Measurements from ENCODE around the gene CHN1.

The CHN1 gene

DNA sequence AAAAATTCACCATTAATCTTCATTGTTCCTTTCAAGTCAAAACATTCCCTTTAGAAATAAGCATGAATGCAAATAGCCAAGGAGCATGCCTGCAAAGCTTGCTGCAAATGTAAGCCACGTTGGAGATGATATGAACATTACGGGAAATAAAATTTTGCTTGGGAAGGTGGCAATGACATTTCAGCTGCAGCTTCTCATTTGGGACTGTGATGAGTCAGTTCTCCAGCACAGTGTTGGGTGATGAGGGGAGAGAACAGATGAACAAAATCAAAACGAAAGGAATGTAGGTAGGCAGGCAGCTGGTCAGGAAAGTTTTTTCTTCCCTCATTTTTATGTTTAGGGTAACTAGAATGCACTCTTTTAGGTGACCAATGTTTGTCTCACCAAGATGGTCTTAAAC lies 175.6 kb downstream of the CHN1 start:
- H2BK120ac ChIP-seq (ENCODE audit: low read depth, low read length): no peak overlapping the region
- no peak for DNase-seq
- H3K4me1 ChIP-seq (ENCODE audit: control insufficient read depth, low read depth, low read length): peaks cover 8% of the 10 kb centered on the region
- no peak overlapping the region for H3K18ac ChIP-seq (ENCODE audit: low read length)
- no peaks in the 10 kb centered on the region for H3K36me3 ChIP-seq (ENCODE audit: control insufficient read depth, insufficient read depth, low read length)
- H3K27me3 ChIP-seq (ENCODE audit: insufficient read depth, low read length, poor library complexity): no peaks in the 10 kb centered on the region
- H2BK5ac ChIP-seq (ENCODE audit: low read length): no peak overlapping the region
- no peak overlapping the region for H2AK5ac ChIP-seq (ENCODE audit: low read length)
- no peaks in the 10 kb centered on the region for H3K79me1 ChIP-seq (ENCODE audit: low read length)
- no peak overlapping the region for H3K4ac ChIP-seq (ENCODE audit: low read depth, low read length)
- no CpG with 5 or more reads among the region's 3 CpGs for WGBS (ENCODE audit: extremely low coverage, insufficient coverage, low lambda C conversion rate)
- H4K5ac ChIP-seq (ENCODE audit: low read length): no peak overlapping the region
- H3K9ac ChIP-seq (ENCODE audit: low read length): no peak overlapping the region
- no peak overlapping the region for H3K4me3 ChIP-seq (ENCODE audit: low read length)
- H2BK15ac ChIP-seq (replicated peaks; ENCODE audit: low read depth): no peak overlapping the region
- no peak overlapping the region for H3K23ac ChIP-seq (ENCODE audit: low read length)
- no peaks in the 10 kb centered on the region for H3K79me2 ChIP-seq (ENCODE audit: control insufficient read depth, insufficient read depth, low read length)
- H3K56ac ChIP-seq (ENCODE audit: low read length): no peak overlapping the region
- H3K27ac ChIP-seq (ENCODE audit: low read depth, low read length): no peak overlapping the region
- H3K4me2 ChIP-seq (ENCODE audit: low read length): no peak overlapping the region
- H4K8ac ChIP-seq (ENCODE audit: low read depth, low read length): no peak overlapping the region

DNA sequence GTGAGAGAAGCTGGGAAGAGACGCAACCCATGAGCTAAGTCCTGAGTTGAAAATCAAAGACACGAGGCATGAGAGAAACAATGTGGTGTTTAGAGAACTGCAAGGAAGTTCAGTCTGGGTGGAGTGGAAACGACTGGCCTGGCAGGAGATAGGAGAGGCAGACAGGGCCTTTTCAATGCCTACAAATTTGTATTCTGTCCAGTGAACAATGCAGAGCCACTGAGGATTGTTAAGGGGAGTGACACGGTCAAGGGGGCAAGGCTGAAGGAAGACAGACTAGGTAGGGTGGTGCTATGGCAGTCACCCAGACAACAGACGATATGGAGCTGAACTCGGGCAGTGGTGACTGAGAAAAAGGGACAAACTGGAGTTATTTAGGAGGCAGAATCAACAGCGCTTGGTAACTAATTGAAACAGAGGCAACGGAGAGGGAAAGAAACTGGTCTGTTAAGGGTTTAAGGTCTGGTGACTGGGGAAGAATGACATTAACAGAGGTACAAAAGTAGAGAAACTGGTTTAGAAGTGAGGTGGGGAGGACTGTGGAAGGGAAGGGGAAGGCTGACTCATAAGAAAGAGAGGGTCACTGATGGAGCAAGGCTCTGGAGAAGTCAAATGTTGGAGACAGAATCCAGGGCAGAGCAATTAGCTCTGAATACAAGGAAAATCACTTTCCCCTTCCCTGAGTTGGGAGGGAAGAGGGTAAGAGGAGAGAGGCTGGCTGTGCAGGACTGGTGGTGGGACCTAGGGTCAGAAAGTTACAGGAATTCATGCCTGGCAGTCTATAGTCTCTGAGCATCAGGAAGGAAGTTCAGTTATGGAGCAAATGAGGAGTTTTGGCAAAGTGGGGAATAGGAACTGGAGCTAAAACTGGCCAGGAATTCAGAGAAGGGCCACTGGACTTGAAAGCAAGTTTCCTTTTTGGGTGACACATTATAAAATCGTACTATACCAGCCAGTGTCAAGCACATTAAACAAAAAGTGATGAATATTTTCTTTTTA lies 177.5 kb downstream of the CHN1 start:
- no peak overlapping the region for H3K18ac ChIP-seq (ENCODE audit: low read length)
- H3K4ac ChIP-seq (ENCODE audit: low read depth, low read length): no peak overlapping the region
- peak overlapping the region; percentile 26 for H2BK5ac ChIP-seq (ENCODE audit: low read length)
- no peak overlapping the region for H2AK5ac ChIP-seq (ENCODE audit: low read length)
- H2BK15ac ChIP-seq (replicated peaks; ENCODE audit: low read depth): no peak overlapping the region
- no peak overlapping the region for H3K27ac ChIP-seq (ENCODE audit: low read depth, low read length)
- no peaks in the 10 kb centered on the region for H3K27me3 ChIP-seq (ENCODE audit: insufficient read depth, low read length, poor library complexity)
- H3K4me2 ChIP-seq (ENCODE audit: low read length): no peak overlapping the region
- no peak overlapping the region for H2BK120ac ChIP-seq (ENCODE audit: low read depth, low read length)
- H3K4me3 ChIP-seq (ENCODE audit: low read length): no peak overlapping the region
- no peak overlapping the region for H4K8ac ChIP-seq (ENCODE audit: low read depth, low read length)
- no peaks in the 10 kb centered on the region for H3K79me1 ChIP-seq (ENCODE audit: low read length)
- peaks cover 8% of the 10 kb centered on the region for H3K4me1 ChIP-seq (ENCODE audit: control insufficient read depth, low read depth, low read length)
- H3K36me3 ChIP-seq (ENCODE audit: control insufficient read depth, insufficient read depth, low read length): no peaks in the 10 kb centered on the region
- WGBS (ENCODE audit: extremely low coverage, insufficient coverage, low lambda C conversion rate): no CpG with 5 or more reads among the region's 9 CpGs
- peak overlapping the region; percentile 18 for H3K9ac ChIP-seq (ENCODE audit: low read length)
- H3K23ac ChIP-seq (ENCODE audit: low read length): no peak overlapping the region
- H3K79me2 ChIP-seq (ENCODE audit: control insufficient read depth, insufficient read depth, low read length): no peaks in the 10 kb centered on the region
- peak; percentile 89 for DNase-seq
- H4K5ac ChIP-seq (ENCODE audit: low read length): no peak overlapping the region
- H3K56ac ChIP-seq (ENCODE audit: low read length): peak overlapping the region; percentile 31

DNA sequence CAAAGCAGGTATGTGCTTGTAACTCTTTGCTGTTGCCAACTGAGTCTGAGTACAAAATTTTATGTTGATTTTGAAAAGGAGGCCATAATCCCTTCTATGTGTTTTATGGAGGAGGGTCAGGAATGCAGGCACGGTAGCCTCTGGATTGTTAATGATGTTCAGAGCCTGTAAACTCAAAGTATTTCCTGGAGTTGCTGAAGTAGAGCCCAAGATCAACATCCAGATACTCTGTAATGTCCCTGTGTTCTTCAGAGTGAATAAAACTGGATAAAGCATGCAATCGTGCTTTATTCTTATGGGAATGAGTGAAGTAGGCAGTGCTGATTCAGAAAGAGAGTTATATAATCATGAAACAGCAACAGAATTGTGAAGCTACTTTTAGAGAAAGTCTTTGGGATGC lies 179.1 kb downstream of the CHN1 start:
- Histone ChIP-seq H3K23ac (ENCODE audit: low read length) (no peak overlapping the region), H4K5ac (ENCODE audit: low read length) (no peak overlapping the region), H4K8ac (ENCODE audit: low read depth, low read length) (no peak overlapping the region), H2BK5ac (ENCODE audit: low read length) (no peak overlapping the region), H3K79me2 (ENCODE audit: control insufficient read depth, insufficient read depth, low read length) (no peaks in the 10 kb centered on the region), H3K4me2 (ENCODE audit: low read length) (no peak overlapping the region), H3K27ac (ENCODE audit: low read depth, low read length) (no peak overlapping the region), H2BK120ac (ENCODE audit: low read depth, low read length) (no peak overlapping the region), H3K4me1 (ENCODE audit: control insufficient read depth, low read depth, low read length) (peaks cover 8% of the 10 kb centered on the region), H3K36me3 (ENCODE audit: control insufficient read depth, insufficient read depth, low read length) (no peaks in the 10 kb centered on the region), H3K9ac (ENCODE audit: low read length) (no peak overlapping the region), H3K56ac (ENCODE audit: low read length) (no peak overlapping the region), H3K18ac (ENCODE audit: low read length) (no peak overlapping the region), H3K27me3 (ENCODE audit: insufficient read depth, low read length, poor library complexity) (no peaks in the 10 kb centered on the region), H3K4ac (ENCODE audit: low read depth, low read length) (no peak overlapping the region), H3K4me3 (ENCODE audit: low read length) (no peak overlapping the region), H2AK5ac (ENCODE audit: low read length) (no peak overlapping the region), H3K79me1 (ENCODE audit: low read length) (no peaks in the 10 kb centered on the region), H2BK15ac (replicated peaks; ENCODE audit: low read depth) (no peak overlapping the region)
- WGBS (ENCODE audit: extremely low coverage, insufficient coverage, low lambda C conversion rate): no CpG with 5 or more reads among the region's 2 CpGs
- DNase-seq: no peak

DNA sequence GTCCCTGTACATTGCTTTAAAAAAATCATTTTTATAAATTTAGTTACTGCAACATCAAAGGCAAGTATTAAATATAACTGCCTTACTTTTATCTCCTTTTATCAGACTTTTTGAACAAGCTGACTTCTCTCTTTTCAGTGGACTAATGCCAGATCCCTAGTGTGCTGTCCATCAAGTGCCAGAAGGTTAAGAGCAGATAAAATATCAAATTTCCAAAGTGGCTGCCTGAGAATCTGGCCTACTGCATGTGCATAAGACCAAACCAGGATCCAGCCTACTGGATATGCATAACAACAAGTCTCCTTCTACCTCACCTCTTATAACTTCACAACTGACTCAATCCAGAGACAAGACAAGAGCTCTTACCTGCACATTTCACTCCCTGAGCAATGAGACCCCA lies 181.1 kb downstream of the CHN1 start:
- H3K9ac ChIP-seq (ENCODE audit: low read length): no peak overlapping the region
- no peaks in the 10 kb centered on the region for H3K27me3 ChIP-seq (ENCODE audit: insufficient read depth, low read length, poor library complexity)
- H2AK5ac ChIP-seq (ENCODE audit: low read length): no peak overlapping the region
- H3K4me2 ChIP-seq (ENCODE audit: low read length): no peak overlapping the region
- no peak for DNase-seq
- H3K79me2 ChIP-seq (ENCODE audit: control insufficient read depth, insufficient read depth, low read length): no peaks in the 10 kb centered on the region
- H3K56ac ChIP-seq (ENCODE audit: low read length): no peak overlapping the region
- peaks cover 8% of the 10 kb centered on the region for H3K4me1 ChIP-seq (ENCODE audit: control insufficient read depth, low read depth, low read length)
- no peaks in the 10 kb centered on the region for H3K79me1 ChIP-seq (ENCODE audit: low read length)
- no peak overlapping the region for H3K18ac ChIP-seq (ENCODE audit: low read length)
- H2BK15ac ChIP-seq (replicated peaks; ENCODE audit: low read depth): no peak overlapping the region
- H4K8ac ChIP-seq (ENCODE audit: low read depth, low read length): no peak overlapping the region
- no peak overlapping the region for H2BK120ac ChIP-seq (ENCODE audit: low read depth, low read length)
- H3K4ac ChIP-seq (ENCODE audit: low read depth, low read length): no peak overlapping the region
- H3K4me3 ChIP-seq (ENCODE audit: low read length): no peak overlapping the region
- H4K5ac ChIP-seq (ENCODE audit: low read length): no peak overlapping the region
- H3K27ac ChIP-seq (ENCODE audit: low read depth, low read length): no peak overlapping the region
- peaks cover 2% of the 10 kb centered on the region for H3K36me3 ChIP-seq (ENCODE audit: control insufficient read depth, insufficient read depth, low read length)
- no peak overlapping the region for H2BK5ac ChIP-seq (ENCODE audit: low read length)
- no peak overlapping the region for H3K23ac ChIP-seq (ENCODE audit: low read length)

DNA sequence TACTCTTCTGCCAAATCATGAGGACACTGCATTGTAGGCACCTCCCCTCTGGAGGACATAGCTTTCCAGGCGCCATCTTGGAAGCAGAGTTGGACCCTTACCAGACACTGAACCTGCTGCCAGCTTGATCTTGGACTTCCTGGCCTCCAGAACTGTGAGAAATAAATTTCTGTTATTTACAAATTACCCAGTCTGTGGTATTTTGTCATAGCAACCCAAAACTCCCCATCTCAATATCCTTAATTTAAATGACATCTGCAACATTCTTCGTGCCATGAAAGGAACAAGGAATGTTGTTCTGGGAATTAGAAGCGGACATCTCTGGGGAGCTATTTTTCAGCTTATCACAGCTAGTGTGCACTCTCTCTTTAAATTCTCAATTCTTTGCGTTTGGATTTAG lies 183.6 kb downstream of the CHN1 start:
- WGBS (ENCODE audit: extremely low coverage, insufficient coverage, low lambda C conversion rate): no CpG with 5 or more reads among the region's 4 CpGs
- Histone ChIP-seq H3K18ac (ENCODE audit: low read length) (no peak overlapping the region), H2AK5ac (ENCODE audit: low read length) (no peak overlapping the region), H3K56ac (ENCODE audit: low read length) (no peak overlapping the region), H3K36me3 (ENCODE audit: control insufficient read depth, insufficient read depth, low read length) (peaks cover 2% of the 10 kb centered on the region), H3K27me3 (ENCODE audit: insufficient read depth, low read length, poor library complexity) (no peaks in the 10 kb centered on the region), H3K79me1 (ENCODE audit: low read length) (no peaks in the 10 kb centered on the region), H3K79me2 (ENCODE audit: control insufficient read depth, insufficient read depth, low read length) (no peaks in the 10 kb centered on the region), H3K4me2 (ENCODE audit: low read length) (no peak overlapping the region), H3K9ac (ENCODE audit: low read length) (no peak overlapping the region), H3K27ac (ENCODE audit: low read depth, low read length) (no peak overlapping the region), H3K4ac (ENCODE audit: low read depth, low read length) (no peak overlapping the region), H3K4me3 (ENCODE audit: low read length) (no peak overlapping the region), H3K23ac (ENCODE audit: low read length) (no peak overlapping the region), H3K4me1 (ENCODE audit: control insufficient read depth, low read depth, low read length) (no peaks in the 10 kb centered on the region), H2BK15ac (replicated peaks; ENCODE audit: low read depth) (no peak overlapping the region), H4K5ac (ENCODE audit: low read length) (no peak overlapping the region), H4K8ac (ENCODE audit: low read depth, low read length) (no peak overlapping the region), H2BK120ac (ENCODE audit: low read depth, low read length) (no peak overlapping the region), H2BK5ac (ENCODE audit: low read length) (no peak overlapping the region)
- no peak for DNase-seq

DNA sequence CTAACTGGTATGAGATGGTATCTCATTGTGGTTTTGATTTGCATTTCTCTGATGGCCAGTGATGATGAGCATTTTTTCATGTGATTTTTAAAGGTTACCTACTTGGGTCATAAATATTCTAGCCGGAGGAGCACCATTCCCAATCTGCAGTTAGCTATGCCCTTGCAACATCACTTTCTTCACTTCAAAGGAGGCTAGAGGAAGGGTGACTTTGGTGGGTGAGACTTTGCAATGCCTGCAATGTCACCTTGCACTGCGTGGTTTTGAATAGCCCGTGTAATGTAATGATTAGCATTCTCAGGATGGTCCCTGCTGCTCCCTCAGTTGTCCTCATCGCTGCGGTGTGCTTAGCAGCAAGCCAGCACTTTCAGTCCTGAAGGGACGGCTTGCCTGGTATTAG lies 184.8 kb downstream of the CHN1 start:
- no peak overlapping the region for H3K27ac ChIP-seq (ENCODE audit: low read depth, low read length)
- no peak overlapping the region for H3K4me3 ChIP-seq (ENCODE audit: low read length)

More for the DNA sequence above, 184.8 kb downstream of the CHN1 start:
- Histone ChIP-seq H4K5ac (ENCODE audit: low read length) (no peak overlapping the region), H2AK5ac (ENCODE audit: low read length) (no peak overlapping the region), H3K79me1 (ENCODE audit: low read length) (no peaks in the 10 kb centered on the region), H3K4me1 (ENCODE audit: control insufficient read depth, low read depth, low read length) (no peaks in the 10 kb centered on the region), H2BK15ac (replicated peaks; ENCODE audit: low read depth) (no peak overlapping the region), H3K4ac (ENCODE audit: low read depth, low read length) (no peak overlapping the region), H3K9ac (ENCODE audit: low read length) (no peak overlapping the region), H3K4me2 (ENCODE audit: low read length) (no peak overlapping the region), H3K23ac (ENCODE audit: low read length) (no peak overlapping the region), H3K79me2 (ENCODE audit: control insufficient read depth, insufficient read depth, low read length) (no peaks in the 10 kb centered on the region), H3K36me3 (ENCODE audit: control insufficient read depth, insufficient read depth, low read length) (peaks cover 2% of the 10 kb centered on the region), H2BK5ac (ENCODE audit: low read length) (no peak overlapping the region), H3K56ac (ENCODE audit: low read length) (no peak overlapping the region), H3K27me3 (ENCODE audit: insufficient read depth, low read length, poor library complexity) (no peaks in the 10 kb centered on the region), H4K8ac (ENCODE audit: low read depth, low read length) (no peak overlapping the region), H2BK120ac (ENCODE audit: low read depth, low read length) (no peak overlapping the region), H3K18ac (ENCODE audit: low read length) (no peak overlapping the region)
- no CpG with 5 or more reads among the region's 6 CpGs for WGBS (ENCODE audit: extremely low coverage, insufficient coverage, low lambda C conversion rate)
- DNase-seq: no peak
